Measurements from ENCODE around the gene UBL3.

Gene UBL3

GRCh38 chr13:29758531-29759114 is 91.8 kb downstream of the UBL3 start:
- peak; percentile 35 for DNase-seq (ENCODE audit: low read depth)

GRCh38 chr13:29756506-29756905 is 93.9 kb downstream of the UBL3 start:
- DNase-seq (ENCODE audit: low read depth) = no peak

- DNase-seq (ENCODE audit: low read depth) = no peak
These were observed 96.0 kb downstream of the UBL3 start for GRCh38 chr13:29754473-29754806.

GRCh38 chr13:29753618-29754472 is 96.6 kb downstream of the UBL3 start:
- no peak for DNase-seq (ENCODE audit: low read depth)

- no peak for DNase-seq (ENCODE audit: low read depth)
These were observed 98.2 kb downstream of the UBL3 start for GRCh38 chr13:29752175-29752574.

GRCh38 chr13:29750183-29750530 is 100.3 kb downstream of the UBL3 start:
- DNase-seq (ENCODE audit: low read depth) = no peak

GRCh38 chr13:29749401-29750182 is 100.8 kb downstream of the UBL3 start:
- DNase-seq (ENCODE audit: low read depth) = no peak

GRCh38 chr13:29748097-29748496 is 102.3 kb downstream of the UBL3 start:
- DNase-seq (ENCODE audit: low read depth) = no peak

- DNase-seq (ENCODE audit: low read depth) = no peak
These were observed 104.2 kb downstream of the UBL3 start for GRCh38 chr13:29746148-29746677.

- DNase-seq (ENCODE audit: low read depth) = no peak
These were observed 104.7 kb downstream of the UBL3 start for GRCh38 chr13:29745704-29746103.

- DNase-seq (ENCODE audit: low read depth) = no peak
These were observed 107.1 kb downstream of the UBL3 start for GRCh38 chr13:29743201-29743786.

GRCh38 chr13:29740961-29741360 is 109.5 kb downstream of the UBL3 start:
- DNase-seq (ENCODE audit: low read depth) = no peak

GRCh38 chr13:29737061-29737460 is 113.4 kb downstream of the UBL3 start:
- no peak for DNase-seq (ENCODE audit: low read depth)

GRCh38 chr13:29733147-29733611 is 117.2 kb downstream of the UBL3 start:
- no peak for DNase-seq (ENCODE audit: low read depth)

GRCh38 chr13:29730253-29730652 is 120.2 kb downstream of the UBL3 start:
- DNase-seq (ENCODE audit: low read depth) = no peak

- no peak for DNase-seq (ENCODE audit: low read depth)
These were observed 128.0 kb downstream of the UBL3 start for GRCh38 chr13:29722415-29722814.

GRCh38 chr13:29721766-29722165 is 128.7 kb downstream of the UBL3 start:
- DNase-seq (ENCODE audit: low read depth) = no peak

GRCh38 chr13:29718694-29719093 is 131.7 kb downstream of the UBL3 start:
- no peak for DNase-seq (ENCODE audit: low read depth)

- DNase-seq (ENCODE audit: low read depth) = no peak
These were observed 133.9 kb downstream of the UBL3 start for GRCh38 chr13:29716493-29716892.

Data from stimulated activated CD8-positive, alpha-beta memory T cell treated with anti-CD3 and anti-CD28 coated beads, Interleukin-12 subunit alpha, Interleukin-12 subunit beta, amount 100 ng/mL, for 4 hours (primary cell).